MCF 10A (cell line): ENCODE measurements around the gene CHID1. TPM values are rescaled to one million over a fixed set of nuclear protein-coding genes. Genes with fewer than 3 reads are reported as not detected.

ENCODE experiments used
- BruUV-seq: library from RNA; stranded (reverse); fragments of 400-500 nt; replicated peaks from 2 replicates; lab custom pipeline; 2021; lab: Mats Ljungman, UMichigan
- CTCF ChIA-PET: fragments of 300-600 bp; sonication (Branson Sonifier 250); formaldehyde crosslinking; extraction: SDS; loops from one replicate; lab custom pipeline; 2021; ENCODE audit warnings: antibody characterized with exemption, inconsistent platforms; lab: Yijun Ruan, JAX
- POLR2A ChIA-PET: fragments of 300-600, 350-650 bp; sonication (Branson Sonifier 250); formaldehyde crosslinking; extraction: SDS; loops from one replicate; lab custom pipeline; 2020; ENCODE audit warnings: antibody characterized with exemption, inconsistent platforms; lab: Yijun Ruan, JAX
- DNase-seq: peaks from one replicate; pipeline ENCODE4 v3.0.0-alpha.2; 2018; ENCODE audit not compliant: unreplicated experiment
- H3K27ac Mint-ChIP-seq: one replicate; pipeline ENCODE4 v1.8.0; 2022; ENCODE audit warnings: mild to moderate bottlenecking, low read depth, mixed read lengths; ENCODE audit not compliant: unreplicated experiment
- H3K27me3 Mint-ChIP-seq: one replicate; pipeline ENCODE4 v1.8.0; 2022; ENCODE audit warnings: mixed read lengths; ENCODE audit not compliant: insufficient read depth, unreplicated experiment
- H3K36me3 Mint-ChIP-seq: one replicate; pipeline ENCODE4 v1.8.0; 2022; ENCODE audit warnings: mild to moderate bottlenecking, moderate library complexity, mixed read lengths; ENCODE audit not compliant: insufficient read depth, unreplicated experiment
- H3K4me1 Mint-ChIP-seq: one replicate; pipeline ENCODE4 v1.8.0; 2022; ENCODE audit warnings: mixed read lengths; ENCODE audit not compliant: insufficient read depth, unreplicated experiment
- H3K4me3 Mint-ChIP-seq: one replicate; pipeline ENCODE4 v1.8.0; 2022; ENCODE audit warnings: mild to moderate bottlenecking, moderate library complexity, mixed read lengths; ENCODE audit not compliant: unreplicated experiment
- H3K9me3 Mint-ChIP-seq: one replicate; pipeline ENCODE4 v1.8.0; 2022; ENCODE audit warnings: mixed read lengths; ENCODE audit not compliant: unreplicated experiment
- intact Hi-C: fragments of 100-400 bp; cut with micrococcal nuclease; formaldehyde crosslinking; loops from 2 replicates; pipeline ENCODE4 v1.14.1; 2022
- total RNA-seq: library from RNA; stranded (reverse); gene quantifications from 2 replicates; pipeline ENCODE4 v1.2.3, GENCODE V29; 2022
- TF ChIP-seq, protein P1 (sequence below): fragments of 200-600 bp; IDR thresholded peaks from one replicate; pipeline ENCODE4 v1.8.0; 2022; ENCODE audit warnings: antibody characterized with exemption, mild to moderate bottlenecking; ENCODE audit not compliant: unreplicated experiment

CHID1 gene
- total RNA-seq, 1 experiment from 2014 or later, result 94.8 TPM

- Mint-ChIP-seq H3K27ac (peak overlapping the region; percentile 90), H3K4me1 (peaks cover 24% of the 10 kb centered on the region), H3K27me3 (no peaks in the 10 kb centered on the region), H3K4me3 (peak overlapping the region; percentile 87), H3K9me3 (no peaks in the 10 kb centered on the region), H3K36me3 (peaks cover 43% of the 10 kb centered on the region)
- BruUV-seq, result no TSS peak
- intact Hi-C loops, result loop anchor here (2.0 to 5.0 kb wide), 2 partner anchors 38 to 206 kb away; partner anchors contain the start of genes PIDD1 and RPLP2
- TF ChIP-seq, protein P1, sequence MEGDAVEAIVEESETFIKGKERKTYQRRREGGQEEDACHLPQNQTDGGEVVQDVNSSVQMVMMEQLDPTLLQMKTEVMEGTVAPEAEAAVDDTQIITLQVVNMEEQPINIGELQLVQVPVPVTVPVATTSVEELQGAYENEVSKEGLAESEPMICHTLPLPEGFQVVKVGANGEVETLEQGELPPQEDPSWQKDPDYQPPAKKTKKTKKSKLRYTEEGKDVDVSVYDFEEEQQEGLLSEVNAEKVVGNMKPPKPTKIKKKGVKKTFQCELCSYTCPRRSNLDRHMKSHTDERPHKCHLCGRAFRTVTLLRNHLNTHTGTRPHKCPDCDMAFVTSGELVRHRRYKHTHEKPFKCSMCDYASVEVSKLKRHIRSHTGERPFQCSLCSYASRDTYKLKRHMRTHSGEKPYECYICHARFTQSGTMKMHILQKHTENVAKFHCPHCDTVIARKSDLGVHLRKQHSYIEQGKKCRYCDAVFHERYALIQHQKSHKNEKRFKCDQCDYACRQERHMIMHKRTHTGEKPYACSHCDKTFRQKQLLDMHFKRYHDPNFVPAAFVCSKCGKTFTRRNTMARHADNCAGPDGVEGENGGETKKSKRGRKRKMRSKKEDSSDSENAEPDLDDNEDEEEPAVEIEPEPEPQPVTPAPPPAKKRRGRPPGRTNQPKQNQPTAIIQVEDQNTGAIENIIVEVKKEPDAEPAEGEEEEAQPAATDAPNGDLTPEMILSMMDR, result peak; percentile 13
- peak; percentile 93 for DNase-seq
- CTCF ChIA-PET, result interaction anchor here (0.8 kb wide), 1 partner anchor 10 kb away, joined by 3 read pairs; no protein-coding TSS in a partner anchor
- POLR2A ChIA-PET, result interaction anchor here (0.6 to 7.2 kb wide), 13 partner anchors 11 to 464 kb away, joined by 3 to 141 read pairs (median 6); partner anchors contain the start of genes CD151, CHID1, PIDD1 and PNPLA2
Observed at GRCh38 chr11:844693-845644, 65.6 kb downstream of the CHID1 start.

- no peaks in the 10 kb centered on the region for H3K27me3 Mint-ChIP-seq
- H3K4me3 Mint-ChIP-seq, result peak overlapping the region; percentile 87
- CTCF ChIA-PET, result interaction anchor here (0.6 kb wide), 2 partner anchors 10 to 339 kb away, joined by 3 to 4 read pairs; no protein-coding TSS in a partner anchor
- no TSS peak for BruUV-seq
- no peaks in the 10 kb centered on the region for H3K9me3 Mint-ChIP-seq
- peaks cover 25% of the 10 kb centered on the region for H3K4me1 Mint-ChIP-seq
- TF ChIP-seq, protein P1, result no peak
- peak overlapping the region; percentile 90 for H3K27ac Mint-ChIP-seq
- intact Hi-C loops, result loop anchor here (2.0 to 5.0 kb wide), 2 partner anchors 37 to 207 kb away; partner anchors contain the start of genes PIDD1 and RPLP2
- POLR2A ChIA-PET, result interaction anchor here (0.5 to 7.2 kb wide), 18 partner anchors 10 to 465 kb away, joined by 3 to 141 read pairs (median 5); partner anchors contain the start of genes CD151, CHID1, PIDD1 and PNPLA2
- peaks cover 49% of the 10 kb centered on the region for H3K36me3 Mint-ChIP-seq
- DNase-seq, result peak; percentile 92
Observed at GRCh38 chr11:843818-844692, 66.6 kb downstream of the CHID1 start.

GRCh38 chr11:843086-843734, 67.4 kb downstream of the CHID1 start:
- no peaks in the 10 kb centered on the region for H3K9me3 Mint-ChIP-seq
- peaks cover 31% of the 10 kb centered on the region for H3K4me1 Mint-ChIP-seq
- intact Hi-C loops, result loop anchor here (5.0 kb wide), 1 partner anchor 36 kb away; the partner anchor contains the start of genes PIDD1 and RPLP2
- peaks cover 54% of the 10 kb centered on the region for H3K36me3 Mint-ChIP-seq
- BruUV-seq, result no TSS peak
- H3K27ac Mint-ChIP-seq, result peak overlapping the region; percentile 90
- CTCF ChIA-PET, result interaction anchor here (0.6 kb wide), 1 partner anchor 37 kb away, joined by 4 read pairs; no protein-coding TSS in a partner anchor
- TF ChIP-seq, protein P1, result no peak
- POLR2A ChIA-PET, result interaction anchor here (0.6 to 7.2 kb wide), 15 partner anchors 9 to 996 kb away, joined by 3 to 141 read pairs (median 5); partner anchors contain the start of genes CD151, CHID1, PNPLA2 and RPLP2
- DNase-seq, result peak; percentile 30
- no peaks in the 10 kb centered on the region for H3K27me3 Mint-ChIP-seq
- H3K4me3 Mint-ChIP-seq, result peak overlapping the region; percentile 87
